ENCODE measurements around the gene C10orf90. TPM values are rescaled to one million over a fixed set of nuclear protein-coding genes. Genes with fewer than 3 reads are reported as not detected.

C10orf90 gene
- total RNA-seq, 1 experiment from 2014 or later: 0.67 TPM

- CTCF ChIA-PET: no interaction called here
Measured at GRCh38 chr10:126391192-126391885, 279.2 kb downstream of the C10orf90 start.

GRCh38 chr10:126390324-126390723, 280.2 kb downstream of the C10orf90 start:
- TF ChIP-seq, protein P1, sequence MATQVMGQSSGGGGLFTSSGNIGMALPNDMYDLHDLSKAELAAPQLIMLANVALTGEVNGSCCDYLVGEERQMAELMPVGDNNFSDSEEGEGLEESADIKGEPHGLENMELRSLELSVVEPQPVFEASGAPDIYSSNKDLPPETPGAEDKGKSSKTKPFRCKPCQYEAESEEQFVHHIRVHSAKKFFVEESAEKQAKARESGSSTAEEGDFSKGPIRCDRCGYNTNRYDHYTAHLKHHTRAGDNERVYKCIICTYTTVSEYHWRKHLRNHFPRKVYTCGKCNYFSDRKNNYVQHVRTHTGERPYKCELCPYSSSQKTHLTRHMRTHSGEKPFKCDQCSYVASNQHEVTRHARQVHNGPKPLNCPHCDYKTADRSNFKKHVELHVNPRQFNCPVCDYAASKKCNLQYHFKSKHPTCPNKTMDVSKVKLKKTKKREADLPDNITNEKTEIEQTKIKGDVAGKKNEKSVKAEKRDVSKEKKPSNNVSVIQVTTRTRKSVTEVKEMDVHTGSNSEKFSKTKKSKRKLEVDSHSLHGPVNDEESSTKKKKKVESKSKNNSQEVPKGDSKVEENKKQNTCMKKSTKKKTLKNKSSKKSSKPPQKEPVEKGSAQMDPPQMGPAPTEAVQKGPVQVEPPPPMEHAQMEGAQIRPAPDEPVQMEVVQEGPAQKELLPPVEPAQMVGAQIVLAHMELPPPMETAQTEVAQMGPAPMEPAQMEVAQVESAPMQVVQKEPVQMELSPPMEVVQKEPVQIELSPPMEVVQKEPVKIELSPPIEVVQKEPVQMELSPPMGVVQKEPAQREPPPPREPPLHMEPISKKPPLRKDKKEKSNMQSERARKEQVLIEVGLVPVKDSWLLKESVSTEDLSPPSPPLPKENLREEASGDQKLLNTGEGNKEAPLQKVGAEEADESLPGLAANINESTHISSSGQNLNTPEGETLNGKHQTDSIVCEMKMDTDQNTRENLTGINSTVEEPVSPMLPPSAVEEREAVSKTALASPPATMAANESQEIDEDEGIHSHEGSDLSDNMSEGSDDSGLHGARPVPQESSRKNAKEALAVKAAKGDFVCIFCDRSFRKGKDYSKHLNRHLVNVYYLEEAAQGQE (IDR thresholded peaks at IDR 0.05; ENCODE audit: insufficient read depth in 1 of 2, low read depth in 2 of 2, low read length in 1 of 2): no peak
- TF ChIP-seq POLR2AphosphoS5 (IDR thresholded peaks at IDR 0.05; ENCODE audit: low read depth, low read length) (no peak), SIN3A (IDR thresholded peaks at IDR 0.05; ENCODE audit: borderline replicate concordance, insufficient read depth, low read depth, low read length) (no peak)
- TF ChIP-seq, protein P2, sequence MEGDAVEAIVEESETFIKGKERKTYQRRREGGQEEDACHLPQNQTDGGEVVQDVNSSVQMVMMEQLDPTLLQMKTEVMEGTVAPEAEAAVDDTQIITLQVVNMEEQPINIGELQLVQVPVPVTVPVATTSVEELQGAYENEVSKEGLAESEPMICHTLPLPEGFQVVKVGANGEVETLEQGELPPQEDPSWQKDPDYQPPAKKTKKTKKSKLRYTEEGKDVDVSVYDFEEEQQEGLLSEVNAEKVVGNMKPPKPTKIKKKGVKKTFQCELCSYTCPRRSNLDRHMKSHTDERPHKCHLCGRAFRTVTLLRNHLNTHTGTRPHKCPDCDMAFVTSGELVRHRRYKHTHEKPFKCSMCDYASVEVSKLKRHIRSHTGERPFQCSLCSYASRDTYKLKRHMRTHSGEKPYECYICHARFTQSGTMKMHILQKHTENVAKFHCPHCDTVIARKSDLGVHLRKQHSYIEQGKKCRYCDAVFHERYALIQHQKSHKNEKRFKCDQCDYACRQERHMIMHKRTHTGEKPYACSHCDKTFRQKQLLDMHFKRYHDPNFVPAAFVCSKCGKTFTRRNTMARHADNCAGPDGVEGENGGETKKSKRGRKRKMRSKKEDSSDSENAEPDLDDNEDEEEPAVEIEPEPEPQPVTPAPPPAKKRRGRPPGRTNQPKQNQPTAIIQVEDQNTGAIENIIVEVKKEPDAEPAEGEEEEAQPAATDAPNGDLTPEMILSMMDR (IDR thresholded peaks at IDR 0.05): no peak
- intact Hi-C loops (cut with micrococcal nuclease; ENCODE audit: unreplicated experiment) (no loop called here), in situ Hi-C loops (cut with HindIII; ENCODE audit: low pct_unique_long_range_greater_than_20kb, low sequenced_read_pairs) (no loop called here)
- H3K4me1 ChIP-seq (ENCODE audit: control insufficient read depth, insufficient read depth, low read length): peaks cover 9% of the 10 kb centered on the region; the same call in 1 of the 2 replicates
- no peaks in the 10 kb centered on the region for H3K36me3 ChIP-seq (ENCODE audit: control insufficient read depth, insufficient read depth, low read length)
- no peaks in the 10 kb centered on the region for H3K9me3 ChIP-seq (ENCODE audit: control insufficient read depth, insufficient read depth, low read depth, low read length)
- H3K4me3 ChIP-seq (ENCODE audit: low read depth in 2 of 2, low read length in 2 of 2): no peak overlapping the region
- DNase-seq (ENCODE audit: low read depth, low spot score): no peak
- H3K27me3 ChIP-seq (ENCODE audit: control insufficient read depth, insufficient read depth, low read length): no peaks in the 10 kb centered on the region
- BruUV-seq (replicated peaks): no TSS peak
- peak overlapping the region; percentile 2; the same call in 1 of the 2 replicates for H3K27ac ChIP-seq (ENCODE audit: low read length)
- no peak for ATAC-seq
- CTCF ChIA-PET: no interaction called here
- POLR2A ChIA-PET: no interaction called here

More at GRCh38 chr10:126391192-126391885, 279.2 kb downstream of the C10orf90 start:
- POLR2A ChIA-PET: no interaction called here
- in situ Hi-C loops (cut with HindIII; ENCODE audit: low pct_unique_long_range_greater_than_20kb, low sequenced_read_pairs): no loop called here
- peak overlapping the region; percentile 62; the same call in 1 of the 2 replicates for H3K27ac ChIP-seq (ENCODE audit: low read length)
- TF ChIP-seq SIN3A (IDR thresholded peaks at IDR 0.05; ENCODE audit: borderline replicate concordance, insufficient read depth, low read depth, low read length) (no peak), POLR2AphosphoS5 (IDR thresholded peaks at IDR 0.05; ENCODE audit: low read depth, low read length) (no peak), TCF7L2 (IDR thresholded peaks at IDR 0.05; ENCODE audit: low read depth, low read length) (no peak)
- TF ChIP-seq, protein P1 (IDR thresholded peaks at IDR 0.05; ENCODE audit: insufficient read depth in 1 of 2, low read depth in 2 of 2, low read length in 1 of 2): no peak
- TF ChIP-seq, protein P2 (IDR thresholded peaks at IDR 0.05): no peak
- no TSS peak for BruUV-seq (replicated peaks)
- peaks cover 9% of the 10 kb centered on the region; the same call in 1 of the 2 replicates for H3K4me1 ChIP-seq (ENCODE audit: control insufficient read depth, insufficient read depth, low read length)
- intact Hi-C loops (cut with micrococcal nuclease; ENCODE audit: unreplicated experiment): no loop called here
- H3K9me3 ChIP-seq (ENCODE audit: control insufficient read depth, insufficient read depth, low read depth, low read length): no peaks in the 10 kb centered on the region
- no peaks in the 10 kb centered on the region for H3K27me3 ChIP-seq (ENCODE audit: control insufficient read depth, insufficient read depth, low read length)
- DNase-seq (ENCODE audit: low read depth, low spot score): no peak
- H3K36me3 ChIP-seq (ENCODE audit: control insufficient read depth, insufficient read depth, low read length): no peaks in the 10 kb centered on the region
- no peak overlapping the region for H3K4me3 ChIP-seq (ENCODE audit: low read depth in 2 of 2, low read length in 2 of 2)
- no peak for ATAC-seq
